AG09319 (cell line): ENCODE data around the gene RTTN.

Source experiments
- DNase-seq: peaks from one replicate; pipeline ENCODE4 v3.0.0-alpha.2; 2010; ENCODE audit warnings: low read depth; ENCODE audit errors: extremely low read depth
- TF ChIP-seq, protein P1 (sequence below): IDR thresholded peaks from 2 replicates; pipeline ENCODE4 v1.5.1; 2011; ENCODE audit warnings: low read depth, mild to moderate bottlenecking, inconsistent platforms, low read length, moderate library complexity

RTTN gene

DNA sequence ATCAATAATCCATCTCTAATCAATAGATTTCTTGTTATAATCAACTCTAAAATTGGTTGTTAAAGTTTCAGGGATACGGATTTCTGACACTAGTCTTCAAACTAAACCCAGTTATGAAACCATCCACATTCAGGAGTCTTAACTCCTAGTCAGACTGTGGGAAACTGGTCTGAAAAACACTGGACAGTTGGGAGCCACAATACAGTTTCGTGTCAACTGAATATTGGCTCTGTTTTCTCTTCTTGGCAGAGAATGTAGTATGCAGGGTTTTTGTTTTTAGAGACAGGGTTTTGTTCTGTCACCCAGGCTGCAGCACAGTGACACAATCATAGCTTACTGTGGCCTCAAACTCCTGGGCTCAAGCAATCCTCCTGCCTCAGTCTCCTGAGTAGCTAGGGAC, 123.1 kb downstream of the RTTN start:
- TF ChIP-seq, protein P1, sequence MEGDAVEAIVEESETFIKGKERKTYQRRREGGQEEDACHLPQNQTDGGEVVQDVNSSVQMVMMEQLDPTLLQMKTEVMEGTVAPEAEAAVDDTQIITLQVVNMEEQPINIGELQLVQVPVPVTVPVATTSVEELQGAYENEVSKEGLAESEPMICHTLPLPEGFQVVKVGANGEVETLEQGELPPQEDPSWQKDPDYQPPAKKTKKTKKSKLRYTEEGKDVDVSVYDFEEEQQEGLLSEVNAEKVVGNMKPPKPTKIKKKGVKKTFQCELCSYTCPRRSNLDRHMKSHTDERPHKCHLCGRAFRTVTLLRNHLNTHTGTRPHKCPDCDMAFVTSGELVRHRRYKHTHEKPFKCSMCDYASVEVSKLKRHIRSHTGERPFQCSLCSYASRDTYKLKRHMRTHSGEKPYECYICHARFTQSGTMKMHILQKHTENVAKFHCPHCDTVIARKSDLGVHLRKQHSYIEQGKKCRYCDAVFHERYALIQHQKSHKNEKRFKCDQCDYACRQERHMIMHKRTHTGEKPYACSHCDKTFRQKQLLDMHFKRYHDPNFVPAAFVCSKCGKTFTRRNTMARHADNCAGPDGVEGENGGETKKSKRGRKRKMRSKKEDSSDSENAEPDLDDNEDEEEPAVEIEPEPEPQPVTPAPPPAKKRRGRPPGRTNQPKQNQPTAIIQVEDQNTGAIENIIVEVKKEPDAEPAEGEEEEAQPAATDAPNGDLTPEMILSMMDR: no peak
- no peak for DNase-seq

DNA sequence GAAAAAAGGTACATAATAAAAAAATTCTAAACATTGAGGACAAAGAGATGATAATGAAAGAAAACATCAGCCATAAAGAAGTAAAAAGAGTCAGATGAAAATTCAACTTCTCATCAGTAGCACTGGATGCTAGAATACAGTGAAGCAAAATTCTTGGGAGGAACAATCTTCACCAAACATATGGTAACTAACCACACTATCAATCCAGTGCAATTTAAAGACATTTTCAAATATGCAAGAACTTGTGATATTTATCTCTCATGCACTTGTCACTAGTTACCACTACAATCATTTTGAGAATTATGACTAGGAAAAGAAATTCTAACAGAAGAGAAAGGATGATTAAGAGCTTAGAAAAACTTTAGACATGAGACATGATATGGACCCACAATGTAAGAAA, 127.4 kb downstream of the RTTN start:
- DNase-seq: no peak
- TF ChIP-seq, protein P1: no peak

DNA sequence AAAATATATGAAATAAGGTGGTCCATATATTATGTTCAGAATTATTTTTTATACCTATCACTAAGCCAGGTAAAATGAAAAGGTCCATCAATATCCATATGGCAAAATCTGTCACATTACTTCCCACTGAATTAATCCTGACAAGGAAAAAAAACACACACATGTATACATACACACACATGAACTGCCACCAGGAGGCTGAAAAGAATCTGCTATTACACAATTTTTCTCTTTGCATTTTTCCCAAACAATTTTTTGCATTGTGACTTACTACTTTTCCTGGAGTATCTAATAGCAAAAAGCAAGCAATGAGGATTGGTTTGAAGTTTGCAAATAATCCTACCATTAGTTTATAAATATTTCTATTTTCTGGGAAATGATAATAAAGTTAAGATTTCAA, 129.6 kb downstream of the RTTN start:
- no peak for DNase-seq
- TF ChIP-seq, protein P1: no peak; the same call in 1 of the 2 replicates

DNA sequence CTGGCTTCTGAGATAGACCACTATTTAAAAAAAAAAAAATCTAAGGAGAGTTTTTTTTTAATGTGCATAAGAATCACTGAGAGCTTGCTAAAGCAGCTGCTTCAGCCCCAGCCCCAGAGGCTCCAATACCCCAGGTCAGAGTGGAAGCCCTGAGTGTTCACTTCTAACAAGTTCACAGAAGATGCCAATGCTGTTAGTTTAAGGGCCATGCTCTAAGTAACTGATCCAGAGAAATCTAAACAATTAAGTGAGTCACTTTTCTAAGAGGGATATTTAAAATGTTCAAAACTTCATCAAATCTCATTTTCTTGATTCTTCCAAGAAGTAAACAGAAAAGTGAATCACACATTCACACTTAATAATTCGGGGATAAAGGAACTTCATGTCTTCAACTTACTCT, 131.4 kb downstream of the RTTN start:
- no peak for DNase-seq
- TF ChIP-seq, protein P1: no peak

DNA sequence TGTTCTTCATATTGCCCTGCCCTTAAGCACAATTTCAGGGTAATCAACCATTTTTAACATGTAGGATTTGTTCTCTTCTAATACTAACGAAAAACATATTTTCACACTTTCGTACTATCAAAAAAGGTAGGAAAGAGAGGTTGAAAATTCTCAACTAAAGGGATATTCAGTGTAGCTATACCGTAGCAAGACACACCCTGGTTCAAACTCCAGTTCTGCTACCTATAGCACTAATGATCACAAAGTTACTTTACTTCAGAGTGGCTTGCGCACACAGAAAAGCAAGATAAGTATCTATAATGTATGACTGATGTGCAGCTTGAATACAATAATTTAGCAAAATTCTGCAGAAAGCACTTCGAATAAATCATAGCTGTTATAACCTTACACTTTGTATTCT, 132.1 kb downstream of the RTTN start:
- TF ChIP-seq, protein P1: no peak
- no peak for DNase-seq

DNA sequence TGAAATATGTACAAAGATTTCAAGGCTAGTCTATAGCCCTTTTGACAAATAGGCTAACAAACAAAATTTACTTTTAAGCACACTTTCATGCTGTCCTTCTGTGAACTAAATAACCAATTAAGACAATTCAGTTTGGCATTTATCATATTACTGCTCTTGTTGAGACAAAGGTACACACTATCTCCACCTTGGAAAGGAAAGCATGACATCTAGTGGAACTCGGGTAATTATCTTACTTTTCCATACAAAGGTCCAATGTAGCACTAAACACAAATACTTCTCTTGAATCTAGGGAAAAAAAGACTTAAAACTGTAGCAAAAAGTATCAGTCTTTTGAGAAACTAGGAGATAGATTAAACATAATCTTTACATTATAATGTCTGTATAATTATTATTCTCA, 132.8 kb downstream of the RTTN start:
- peak; percentile 3 for DNase-seq
- TF ChIP-seq, protein P1: peak; percentile 32

DNA sequence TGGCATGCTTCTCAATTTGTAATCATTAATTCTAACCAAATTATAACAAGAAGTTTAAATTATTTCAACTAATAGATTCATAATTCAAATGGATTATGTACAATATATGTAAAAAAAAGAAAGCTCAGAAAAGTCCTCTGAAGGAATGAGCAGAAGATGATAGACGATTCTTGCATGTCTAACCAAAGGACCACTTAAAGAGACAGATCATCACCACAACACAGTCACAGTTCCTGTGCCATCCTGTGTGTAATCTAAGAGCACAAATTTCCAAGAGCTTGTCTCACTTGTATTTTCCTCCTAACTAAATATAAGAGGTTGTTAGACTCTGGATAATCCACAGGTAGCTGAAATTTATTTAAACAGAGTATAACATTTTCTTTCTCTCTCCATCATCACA, 135.5 kb downstream of the RTTN start:
- DNase-seq: no peak
- TF ChIP-seq, protein P1: no peak
